GM21619 (cell line): Measurements from ENCODE around the gene TNFRSF17.

Source experiments
- ATAC-seq: cut with Tn5 transposase; IDR thresholded peaks from one replicate; pipeline ENCODE4 v1.9.1; 2021; ENCODE audit not compliant: unreplicated experiment

TNFRSF17 gene

GRCh38 chr16:12000032-12000431, 35.0 kb downstream of the TNFRSF17 start:
- no peak for ATAC-seq

GRCh38 chr16:12002447-12003006, 37.5 kb downstream of the TNFRSF17 start:
- no peak for ATAC-seq

- ATAC-seq, result no peak
Observed at GRCh38 chr16:12006637-12007036, 41.6 kb downstream of the TNFRSF17 start.

- no peak for ATAC-seq
Observed at GRCh38 chr16:12009462-12009861, 44.5 kb downstream of the TNFRSF17 start.

GRCh38 chr16:12009922-12010321, 44.9 kb downstream of the TNFRSF17 start:
- ATAC-seq, result no peak

GRCh38 chr16:12010388-12011251, 45.6 kb downstream of the TNFRSF17 start:
- no peak for ATAC-seq

GRCh38 chr16:12011565-12011964, 46.6 kb downstream of the TNFRSF17 start:
- ATAC-seq, result no peak

- ATAC-seq, result no peak
Observed at GRCh38 chr16:12016291-12016947, 51.4 kb downstream of the TNFRSF17 start.

GRCh38 chr16:12017558-12017957, 52.5 kb downstream of the TNFRSF17 start:
- no peak for ATAC-seq
